H9 (cell line): ENCODE data around the gene HSPA1L. TPM values are rescaled to one million over a fixed set of nuclear protein-coding genes. Genes with fewer than 3 reads are reported as not detected.
A peak's percentile ranks its signal among the peaks of the same experiment; 100 is the strongest.

Source experiments
- DNase-seq: peaks from one replicate; pipeline ENCODE4 v3.0.0-alpha.2; 2017
- H2AFZ ChIP-seq: one replicate; pipeline ENCODE4 v1.6.1; 2013; ENCODE audit warnings: mild to moderate bottlenecking, low read length, control low read depth, moderate library complexity
- H2AK5ac ChIP-seq: 2 replicates; pipeline ENCODE4 v1.6.1; 2013; ENCODE audit warnings: low read length, control low read depth, mixed read lengths; ENCODE audit not compliant: insufficient read length
- H2BK120ac ChIP-seq: one replicate; pipeline ENCODE4 v1.6.1; 2013; ENCODE audit warnings: low read depth, mild to moderate bottlenecking, low read length, control low read depth, inconsistent platforms; ENCODE audit not compliant: poor library complexity, severe bottlenecking
- H2BK12ac ChIP-seq: 2 replicates; pipeline ENCODE4 v1.6.1; 2013; ENCODE audit warnings: low read length, control low read depth, mixed read lengths, low read depth; ENCODE audit not compliant: insufficient read length
- H2BK15ac ChIP-seq: 2 replicates; pipeline ENCODE4 v1.6.1; 2013; ENCODE audit warnings: low read depth, low read length, control low read depth
- H2BK20ac ChIP-seq: one replicate; pipeline ENCODE4 v1.6.1; 2013; ENCODE audit warnings: low read depth, mild to moderate bottlenecking, low read length, control low read depth, inconsistent platforms; ENCODE audit not compliant: poor library complexity, severe bottlenecking
- H2BK5ac ChIP-seq: 2 replicates; pipeline ENCODE4 v1.6.1; 2013; ENCODE audit warnings: low read length, control low read depth, mixed read lengths; ENCODE audit not compliant: insufficient read length
- H3K14ac ChIP-seq: 2 replicates; pipeline ENCODE4 v1.6.1; 2013; ENCODE audit warnings: low read length, control low read depth; ENCODE audit not compliant: insufficient read depth
- H3K18ac ChIP-seq: 2 replicates; pipeline ENCODE4 v1.6.1; 2013; ENCODE audit warnings: low read depth, mild to moderate bottlenecking, mixed read lengths, low read length, control low read depth; ENCODE audit not compliant: insufficient read length
- H3K23ac ChIP-seq: 2 replicates; pipeline ENCODE4 v1.6.1; 2013; ENCODE audit warnings: low read length, control low read depth, mixed read lengths, low read depth; ENCODE audit not compliant: insufficient read length
- H3K23me2 ChIP-seq: 2 replicates; pipeline ENCODE4 v1.6.1; 2013; ENCODE audit warnings: low read depth, mild to moderate bottlenecking, mixed read lengths, low read length, control low read depth; ENCODE audit not compliant: insufficient read length, poor library complexity, severe bottlenecking
- H3K27ac ChIP-seq: 2 replicates; pipeline ENCODE4 v1.5.1; 2013; ENCODE audit warnings: low read length, control low read depth, mixed read lengths, low read depth; ENCODE audit not compliant: insufficient read length
- H3K27me3 ChIP-seq: 2 replicates; pipeline ENCODE4 v1.6.1; 2013; ENCODE audit warnings: low read length, control low read depth, inconsistent platforms; ENCODE audit not compliant: insufficient read depth
- H3K4ac ChIP-seq: 2 replicates; pipeline ENCODE4 v1.6.1; 2013; ENCODE audit warnings: low read depth, mild to moderate bottlenecking, control low read depth, inconsistent platforms, low read length, moderate library complexity
- H3K4me1 ChIP-seq: 2 replicates; pipeline ENCODE4 v1.6.1; 2013; ENCODE audit warnings: low read length, control low read depth, inconsistent platforms; ENCODE audit not compliant: insufficient read depth
- H3K4me2 ChIP-seq: 2 replicates; pipeline ENCODE4 v1.6.1; 2013; ENCODE audit warnings: low read length, control low read depth, mixed read lengths; ENCODE audit not compliant: insufficient read length, insufficient read depth
- H3K56ac ChIP-seq: 2 replicates; pipeline ENCODE4 v1.6.1; 2013; ENCODE audit warnings: low read depth, mild to moderate bottlenecking, mixed read lengths, low read length, control low read depth; ENCODE audit not compliant: insufficient read length
- H3K79me1 ChIP-seq: 2 replicates; pipeline ENCODE4 v1.6.1; 2013; ENCODE audit warnings: low read depth, mild to moderate bottlenecking, moderate library complexity, low read length, control low read depth, inconsistent platforms; ENCODE audit not compliant: insufficient read depth, poor library complexity, severe bottlenecking
- H3K79me2 ChIP-seq: 2 replicates; pipeline ENCODE4 v1.6.1; 2013; ENCODE audit warnings: low read length, control low read depth, inconsistent platforms; ENCODE audit not compliant: insufficient read depth
- H3K9ac ChIP-seq: 2 replicates; pipeline ENCODE4 v1.6.1; 2013; ENCODE audit warnings: low read length, control low read depth, mixed read lengths; ENCODE audit not compliant: insufficient read length; ENCODE audit errors: extremely low read depth
- H3K9me3 ChIP-seq: one replicate; pipeline ENCODE4 v1.6.1; 2013; ENCODE audit warnings: low read depth, low read length, inconsistent platforms; ENCODE audit not compliant: control insufficient read depth
- H3T11ph ChIP-seq: one replicate; pipeline ENCODE4 v1.6.1; 2013; ENCODE audit warnings: mild to moderate bottlenecking, low read length, control low read depth, inconsistent platforms
- H4K20me1 ChIP-seq: one replicate; pipeline ENCODE4 v1.6.1; 2013; ENCODE audit not compliant: control insufficient read depth, insufficient read length, insufficient read depth
- H4K5ac ChIP-seq: 2 replicates; pipeline ENCODE4 v1.6.1; 2013; ENCODE audit warnings: low read depth, mild to moderate bottlenecking, mixed read lengths, low read length, control low read depth; ENCODE audit not compliant: insufficient read length
- H4K8ac ChIP-seq: replicated peaks from 2 replicates; pipeline ENCODE4 v1.6.1; 2013; ENCODE audit warnings: low read length, control low read depth, mixed read lengths, low read depth; ENCODE audit not compliant: insufficient read length
- H4K91ac ChIP-seq: 2 replicates; pipeline ENCODE4 v1.6.1; 2013; ENCODE audit warnings: low read depth, mild to moderate bottlenecking, moderate library complexity, mixed read lengths, low read length, control low read depth; ENCODE audit not compliant: insufficient read length
- H3K27ac Mint-ChIP-seq, 3 experiments: 2 replicates in 2 of 3; 3 replicates in 1 of 3; pipeline ENCODE4 v1.8.0; 2020 to 2021; ENCODE audit warnings: mixed read lengths in 3 of 3, mild to moderate bottlenecking in 1 of 3, moderate library complexity in 1 of 3
- H3K27me3 Mint-ChIP-seq: 2 replicates; pipeline ENCODE4 v1.8.0; 2021; ENCODE audit warnings: low read depth, mild to moderate bottlenecking, moderate library complexity, mixed read lengths
- H3K36me3 Mint-ChIP-seq, 3 experiments: 2 replicates in 2 of 3; 3 replicates in 1 of 3; pipeline ENCODE4 v1.8.0; 2020 to 2021; ENCODE audit warnings: low read depth in 3 of 3, mixed read lengths in 3 of 3; ENCODE audit not compliant: insufficient read depth in 1 of 3
- H3K4me1 Mint-ChIP-seq, 2 experiments: 2 replicates each; pipeline ENCODE4 v1.8.0; 2020; ENCODE audit warnings: mixed read lengths in 2 of 2
- H3K4me3 Mint-ChIP-seq, 2 experiments: 2 replicates in 1 of 2; 3 replicates in 1 of 2; pipeline ENCODE4 v1.8.0; 2020 to 2021; ENCODE audit warnings: mild to moderate bottlenecking in 2 of 2, mixed read lengths in 2 of 2, moderate library complexity in 1 of 2
- H3K9me3 Mint-ChIP-seq, 2 experiments: 2 replicates in 1 of 2; 3 replicates in 1 of 2; pipeline ENCODE4 v1.8.0; 2020; ENCODE audit warnings: mild to moderate bottlenecking in 2 of 2, mixed read lengths in 2 of 2, moderate library complexity in 1 of 2
- CTCF ChIP-seq: fragments of 200-600 bp; sonication (generic); conservative IDR thresholded peaks from 3 replicates; pipeline ENCODE4 v1.8.0; 2021; ENCODE audit warnings: antibody characterized with exemption, mild to moderate bottlenecking
- WGBS: extraction: QIAGEN DNeasy Blood & Tissue Kit; methylation state at CpG from one replicate; pipeline ENCODE4 v1.1.7; 2013; ENCODE audit warnings: missing lambda C conversion rate, low lambda C conversion rate, mixed read lengths; ENCODE audit not compliant: insufficient read length; ENCODE audit errors: extremely low coverage; 5-methylcytosine and 5-hydroxymethylcytosine counted together
- total RNA-seq: library from RNA; stranded (reverse); gene quantifications from 2 replicates; pipeline ENCODE4 v1.2.1, GENCODE V29; 2021

The HSPA1L gene
- total RNA-seq, 1 experiment from 2014 or later = 2.5 TPM

DNA sequence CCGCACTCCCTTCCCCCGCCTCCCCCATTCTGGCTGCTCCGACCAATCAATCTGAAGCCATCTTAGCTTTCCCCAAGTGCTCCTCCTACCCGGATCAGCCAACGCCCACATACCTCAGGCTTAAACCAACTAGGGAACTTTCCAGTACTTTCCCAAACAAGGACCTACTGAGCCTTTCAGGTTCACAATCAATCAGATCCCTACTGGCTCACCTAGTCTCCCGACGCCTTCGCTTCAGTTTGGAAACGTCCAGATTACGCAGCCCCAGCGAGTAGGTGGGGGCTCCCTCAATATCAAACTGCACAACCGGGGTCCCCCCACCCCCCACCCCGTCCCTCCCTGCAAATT is 432 bp downstream of the HSPA1L start:
- no peak for TF ChIP-seq CTCF
- Histone ChIP-seq H4K20me1 (no peaks in the 10 kb centered on the region), H4K5ac (no peak overlapping the region), H3K79me1 (no peaks in the 10 kb centered on the region), H2BK5ac (no peak overlapping the region), H3K23me2 (peaks cover 5% of the 10 kb centered on the region), H3K79me2 (no peaks in the 10 kb centered on the region), H2AFZ (no peak overlapping the region), H3K14ac (peak overlapping the region; percentile 37; the same call in 1 of the 2 replicates), H4K91ac (no peak overlapping the region), H2AK5ac (no peak overlapping the region), H3K23ac (no peak overlapping the region), H3K27ac (no peak overlapping the region), H3K9me3 (no peaks in the 10 kb centered on the region), H2BK20ac (no peak overlapping the region), H3K4ac (no peak overlapping the region), H3T11ph (no peak overlapping the region), H3K9ac (no peak overlapping the region), H2BK120ac (no peak overlapping the region), H3K4me1 (no peaks in the 10 kb centered on the region; the same call in 1 of the 2 replicates), H2BK12ac (no peak overlapping the region), H3K4me2 (peak overlapping the region; percentile 76), H2BK15ac (no peak overlapping the region), H3K18ac (peak overlapping the region; percentile 66), H3K27me3 (no peaks in the 10 kb centered on the region), H4K8ac (no peak overlapping the region), H3K56ac (no peak overlapping the region)
- Mint-ChIP-seq H3K27me3 (peaks cover 5% of the 10 kb centered on the region), H3K4me1 (peaks cover 19 to 22% of the 10 kb centered on the region in 2 experiments), H3K4me3 (peak overlapping the region; percentile 81 to 90), H3K36me3 (peaks cover 3 to 10% (median 6%) of the 10 kb centered on the region in 3 experiments; a peak in 5 of 7 replicates), H3K9me3 (peaks cover 6 to 9% of the 10 kb centered on the region in 2 experiments), H3K27ac (peak overlapping the region; percentile 94 to 99 (median 99))
- DNase-seq = peak; percentile 98
- WGBS = no CpG with 5 or more reads among the region's 13 CpGs
